Fibroblast of skin of back (primary cell): ENCODE results near the gene SRL. TPM values are rescaled to one million over a fixed set of nuclear protein-coding genes. Genes with fewer than 3 reads are reported as not detected.

Experiments
- DNase-seq: peaks from one replicate; pipeline ENCODE4 v3.0.0-alpha.2; 2013
- polyA plus RNA-seq, 2 experiments: library from polyadenylated mRNA; unstranded; fragments of 120-200 nt; gene quantifications; one replicate each; pipeline ENCODE4 v1.2.1, GENCODE V29; 2013; ENCODE audit not compliant: insufficient read length in 2 of 2

The SRL gene
- 1.2 TPM for polyA plus RNA-seq (2013, experiment 1 of 2; ENCODE audit: insufficient read length)
- polyA plus RNA-seq (2013, experiment 2 of 2; ENCODE audit: insufficient read length) = 1.1 TPM

GRCh38 chr16:4241928-4242283 is at the start of gene SRL:
SRL (minus strand) TSS chr16:4242080; CDS start chr16:4242067, 13 bp downstream.
- no peak for DNase-seq

- DNase-seq = peak; percentile 55
Measured at GRCh38 chr16:4290236-4290830, 48.5 kb upstream of the SRL start.

- DNase-seq = peak; percentile 49
Measured at GRCh38 chr16:4288148-4288921, 46.5 kb upstream of the SRL start.

- DNase-seq = no peak
Measured at GRCh38 chr16:4285167-4285566, 43.3 kb upstream of the SRL start.

DNA sequence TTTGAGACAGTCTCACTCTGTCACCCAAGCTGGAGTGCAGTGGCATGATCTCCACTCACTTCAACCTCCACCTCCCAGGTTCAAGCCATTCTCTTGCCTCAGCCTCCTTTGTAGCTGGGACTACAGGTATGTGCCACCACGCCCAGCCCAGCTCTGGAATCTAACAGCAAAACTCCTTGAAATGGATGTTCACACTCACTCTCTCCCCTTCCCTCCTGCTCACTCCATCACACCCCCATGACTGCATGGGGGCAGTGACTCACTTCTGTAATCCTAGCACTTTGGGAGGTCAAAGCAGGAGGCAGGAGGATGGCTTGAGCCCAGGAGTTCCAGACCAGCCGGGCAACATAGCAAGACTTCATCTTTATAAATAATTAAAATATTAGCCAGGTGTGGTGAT is 42.1 kb upstream of the SRL start:
- peak; percentile 60 for DNase-seq

- no peak for DNase-seq
Measured at GRCh38 chr16:4283441-4283840, 41.6 kb upstream of the SRL start.

GRCh38 chr16:4280625-4281024 is 38.7 kb upstream of the SRL start:
- no peak for DNase-seq

DNA sequence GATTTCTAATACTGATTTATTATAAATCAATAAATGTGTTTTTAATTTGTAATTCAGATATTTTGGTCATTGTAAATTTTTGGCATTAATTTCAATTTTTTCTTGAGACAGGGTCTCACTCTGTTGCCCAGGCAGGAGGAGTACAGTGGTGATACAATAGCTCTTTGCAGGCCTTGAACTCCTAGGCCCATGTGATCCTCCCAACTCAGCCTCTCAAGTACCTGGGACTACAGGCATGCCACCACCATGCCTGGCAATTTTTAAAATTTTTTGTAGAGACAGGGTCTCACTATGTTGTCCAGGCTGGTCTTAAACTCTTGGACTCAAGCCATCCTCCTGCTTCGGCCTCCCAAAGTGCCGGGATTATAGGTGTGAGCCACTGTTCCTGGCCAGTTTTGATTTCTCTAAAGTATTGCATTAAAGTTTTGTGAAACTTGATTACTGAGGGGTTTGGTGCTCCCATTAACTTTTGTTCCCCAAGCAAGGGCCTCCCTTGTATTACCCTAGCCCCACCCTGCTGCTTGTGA is 36.2 kb upstream of the SRL start:
- no peak for DNase-seq

GRCh38 chr16:4275861-4276260 is 34.0 kb upstream of the SRL start:
- no peak for DNase-seq

- DNase-seq = peak; percentile 40
Measured at GRCh38 chr16:4273858-4274311, 32.0 kb upstream of the SRL start.

DNA sequence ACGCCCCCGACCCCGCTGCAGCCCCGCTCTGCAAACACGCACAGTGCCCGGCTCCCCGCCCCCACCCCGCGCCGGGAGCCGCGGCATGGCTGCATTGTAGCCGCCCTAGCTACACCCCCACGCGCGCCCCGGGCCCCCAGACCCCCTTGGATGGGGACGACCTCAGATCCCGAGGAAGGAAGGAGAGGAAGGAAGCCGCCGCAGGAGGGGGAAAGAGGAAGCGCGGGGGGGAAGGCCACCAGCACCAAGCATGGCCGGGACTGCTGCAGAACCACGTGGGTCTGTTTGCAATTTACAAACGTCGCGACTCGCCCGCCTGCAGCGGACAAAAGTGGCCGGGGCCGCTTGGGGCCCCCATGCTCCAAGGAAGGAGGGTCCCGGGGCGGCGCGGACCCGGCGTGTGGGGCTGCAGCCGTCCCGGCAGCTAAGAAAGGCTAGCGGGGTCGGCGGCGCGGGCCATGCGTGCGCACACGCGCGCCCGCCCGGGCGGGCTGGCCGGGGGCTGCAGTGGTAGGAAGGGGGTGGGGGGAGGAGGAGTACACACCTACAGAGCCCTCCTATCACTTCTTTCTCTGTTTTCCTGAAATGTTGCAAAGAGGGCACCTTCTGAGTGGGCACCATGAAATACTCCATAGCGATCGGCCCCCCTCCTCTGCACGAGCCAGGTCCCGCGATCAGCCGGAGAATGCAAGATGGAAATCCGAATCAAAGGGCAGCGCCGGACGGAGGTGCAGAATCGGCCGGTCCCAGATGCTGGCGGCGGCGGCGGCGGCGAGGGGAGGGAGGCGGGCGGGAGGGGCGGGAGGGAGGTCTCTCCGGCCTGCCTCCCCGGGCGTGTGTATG is 30.5 kb upstream of the SRL start:
- DNase-seq = peak; percentile 36

DNA sequence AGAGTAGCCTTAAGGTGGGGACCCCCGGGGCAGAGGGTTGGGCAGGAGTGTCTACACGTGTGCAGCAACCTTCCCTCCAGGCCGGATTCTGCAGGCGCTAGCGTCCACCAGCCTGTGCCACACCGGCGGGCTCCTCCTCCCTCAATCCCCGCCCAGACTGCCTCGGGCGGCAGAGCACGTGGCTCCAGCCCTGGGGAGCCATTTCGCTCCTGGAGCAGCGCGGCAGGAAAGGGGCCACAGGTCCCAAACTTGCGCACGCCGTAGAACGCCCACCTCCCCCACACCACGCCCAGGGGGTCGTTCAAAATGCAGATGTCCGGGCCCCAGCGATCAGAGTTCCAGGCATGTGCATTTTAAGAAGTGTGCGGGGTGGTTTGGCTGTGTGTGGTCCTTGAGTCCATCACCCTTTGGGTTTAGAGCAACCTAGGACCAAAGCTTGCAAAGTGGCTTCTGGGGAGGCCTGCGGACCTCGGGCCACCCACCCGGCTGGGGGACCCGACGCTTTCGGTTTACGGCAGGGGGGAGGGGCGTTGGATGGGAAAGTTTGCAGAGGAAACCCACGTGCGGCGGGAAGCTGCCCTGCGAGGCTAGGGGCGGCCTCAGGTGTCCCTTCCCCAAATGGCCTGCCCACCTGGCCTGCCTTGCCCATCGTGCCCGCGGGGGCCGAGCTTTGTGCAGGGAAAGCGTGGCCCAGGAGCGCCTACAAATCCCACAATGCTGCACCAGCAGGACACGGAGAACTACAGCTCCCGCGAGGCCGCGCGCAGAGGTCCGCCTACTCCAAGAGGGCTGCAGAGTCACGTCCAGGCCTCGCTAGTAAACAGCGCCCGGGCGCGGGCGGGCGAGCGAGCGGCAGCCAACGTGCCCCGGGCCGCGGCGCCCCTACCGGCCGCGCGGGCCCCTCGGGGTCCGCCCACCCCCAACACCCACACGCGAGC is 29.6 kb upstream of the SRL start:
- peak; percentile 93 for DNase-seq

- no peak for DNase-seq
Measured at GRCh38 chr16:4270595-4270994, 28.7 kb upstream of the SRL start.

GRCh38 chr16:4270091-4270490 is 28.2 kb upstream of the SRL start:
- DNase-seq = no peak

GRCh38 chr16:4266372-4266771 is 24.5 kb upstream of the SRL start:
- no peak for DNase-seq

DNA sequence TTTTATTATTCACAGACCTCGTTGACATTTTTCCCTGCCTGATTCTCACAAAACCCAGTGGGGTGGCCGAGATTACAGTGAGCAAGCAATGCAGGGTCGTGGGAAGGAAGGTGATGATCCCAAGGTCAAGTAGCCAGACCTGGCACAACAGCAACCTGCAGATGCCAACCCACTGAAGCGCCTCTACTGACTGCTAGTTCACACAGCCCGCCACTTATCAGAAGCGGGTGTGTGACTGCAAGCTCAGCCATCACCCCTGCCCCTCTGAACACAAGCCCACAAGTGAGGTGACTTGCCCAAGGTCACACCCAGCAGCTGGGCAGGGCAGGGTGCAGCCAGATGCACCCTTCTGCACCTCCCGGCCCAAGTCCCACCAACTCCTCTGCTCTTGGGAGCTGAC is 23.8 kb upstream of the SRL start:
- DNase-seq = no peak

DNA sequence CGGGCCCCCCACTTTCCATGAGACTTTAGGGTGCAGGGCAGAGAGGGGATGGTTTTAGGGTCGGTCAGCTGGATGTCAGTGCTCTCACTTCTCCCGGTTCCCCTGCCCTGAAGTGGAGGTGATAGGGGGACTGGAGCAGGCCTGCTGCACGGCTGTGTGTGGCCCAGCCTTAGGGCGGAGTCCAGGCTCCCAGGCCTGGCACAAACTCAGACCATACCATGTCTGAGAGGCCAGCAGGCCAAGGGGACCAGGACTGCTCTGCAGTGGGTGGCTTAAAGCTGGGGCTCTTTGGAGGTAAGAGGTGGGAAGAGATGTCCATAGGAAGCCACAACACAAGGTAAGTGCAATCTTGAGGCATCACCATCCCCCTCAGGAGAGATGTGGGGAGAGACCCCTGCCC is 22.7 kb upstream of the SRL start:
- no peak for DNase-seq

DNA sequence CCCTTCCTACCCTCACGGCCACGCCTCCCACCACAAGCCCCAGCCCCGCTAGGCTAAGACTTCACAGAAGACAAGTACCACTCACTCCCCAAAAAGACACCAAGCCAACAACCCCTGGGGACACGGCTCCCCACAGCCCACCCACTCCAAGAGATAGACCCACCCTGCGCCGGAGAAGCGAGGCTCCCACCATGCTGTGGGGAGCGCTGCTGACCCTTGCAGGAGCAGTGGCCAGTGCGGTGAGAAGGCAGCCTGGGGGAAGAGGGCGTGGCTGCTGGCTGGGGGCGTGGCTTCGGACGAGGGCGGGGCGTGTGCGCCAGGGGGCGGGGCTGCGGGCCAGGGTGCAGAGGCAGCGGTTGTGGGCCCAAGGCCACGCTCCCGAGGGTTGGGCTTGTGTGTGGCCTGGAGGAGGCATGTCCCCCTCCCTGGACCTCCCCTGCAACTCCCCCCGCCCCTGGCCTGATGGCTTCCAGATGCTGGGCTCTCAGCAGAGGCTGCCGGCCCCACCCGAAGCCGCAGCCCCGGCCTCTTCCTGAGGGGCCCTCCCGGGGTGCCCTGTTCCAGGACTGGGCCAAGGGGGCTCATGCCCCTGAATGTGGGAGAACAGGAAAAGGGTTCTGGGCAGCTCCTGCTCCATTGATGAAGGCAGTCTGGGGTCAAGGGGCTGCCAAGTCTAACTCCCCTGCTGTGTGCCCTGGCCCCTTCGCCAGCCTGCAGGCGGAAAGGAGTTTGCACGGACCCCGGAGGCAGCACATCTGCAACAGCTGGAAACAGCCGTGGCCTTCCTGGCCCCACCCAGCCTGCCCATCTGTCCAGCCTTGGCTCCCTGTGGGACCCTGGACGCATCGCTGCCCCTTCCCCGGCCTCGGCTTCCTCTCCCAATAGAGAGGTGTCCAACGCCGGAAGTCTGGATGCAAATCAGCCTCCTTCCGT is 21.9 kb upstream of the SRL start:
- peak; percentile 94 for DNase-seq

GRCh38 chr16:4262303-4262835 is 20.5 kb upstream of the SRL start:
- no peak for DNase-seq

DNA sequence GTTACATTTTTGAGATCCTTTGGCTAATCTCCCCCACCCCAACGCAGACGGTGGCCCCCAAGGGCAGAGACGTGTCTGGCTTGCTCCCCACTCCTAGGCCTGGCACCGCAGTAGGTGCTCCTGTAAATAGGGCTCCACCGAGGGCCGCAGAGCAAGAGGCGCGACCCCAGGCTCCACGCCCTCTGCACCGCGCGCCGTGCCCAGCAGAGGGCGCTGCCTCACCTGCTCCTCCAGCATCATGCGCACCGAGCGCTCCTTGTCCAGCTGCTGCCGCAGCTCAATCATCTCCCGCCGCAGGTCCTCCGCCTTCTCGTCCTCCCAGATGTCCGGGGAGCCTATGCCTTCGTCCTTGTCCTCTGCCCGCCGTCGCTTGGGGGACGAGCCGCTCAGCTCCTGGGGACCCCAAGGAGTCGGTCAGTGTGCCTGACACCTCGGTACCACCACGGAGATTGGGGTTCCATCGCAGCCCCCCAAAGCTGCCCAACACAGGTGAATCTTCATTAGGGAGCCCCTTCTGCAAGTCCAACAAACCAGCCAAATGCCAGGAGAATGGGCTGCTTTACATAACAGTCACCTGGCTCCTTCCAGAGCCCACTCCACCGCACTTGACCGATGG is 19.8 kb upstream of the SRL start:
- peak; percentile 30 for DNase-seq
